RWPE2 (cell line): ENCODE data around the gene AKAP7.

ENCODE experiments used
- ATAC-seq: fragments of 200-7000 bp; cut with Tn5 transposase; 3 replicates; pipeline ENCODE4 v1.9.1; 2021; ENCODE audit warnings: low read depth
- DNase-seq: peaks from one replicate; pipeline ENCODE4 v3.0.0-alpha.2; 2020; ENCODE audit warnings: low spot score
- H3K27ac ChIP-seq: fragments of 450-650 bp; 2 replicates; pipeline ENCODE4 v1.5.1; 2017; ENCODE audit warnings: mild to moderate bottlenecking; ENCODE audit not compliant: poor library complexity, severe bottlenecking
- H3K27me3 ChIP-seq: fragments of 250-450 bp; sonication (Bioruptor Pico); 2 replicates; pipeline ENCODE4 v1.5.1; 2021; ENCODE audit warnings: mild to moderate bottlenecking, moderate library complexity; ENCODE audit not compliant: insufficient read depth, poor library complexity, severe bottlenecking
- H3K36me3 ChIP-seq: fragments of 250-450 bp; sonication (Bioruptor Pico); 2 replicates; pipeline ENCODE4 v1.5.1; 2020; ENCODE audit warnings: low read depth, mild to moderate bottlenecking, moderate library complexity
- H3K4me1 ChIP-seq: fragments of 250-450 bp; sonication (Bioruptor Pico); 2 replicates; pipeline ENCODE4 v1.5.1; 2021; ENCODE audit warnings: mild to moderate bottlenecking, moderate library complexity; ENCODE audit not compliant: insufficient read depth, poor library complexity, severe bottlenecking
- H3K4me3 ChIP-seq: fragments of 250-450 bp; sonication (Bioruptor Pico); 2 replicates; pipeline ENCODE4 v1.5.1; 2021; ENCODE audit warnings: mild to moderate bottlenecking, moderate library complexity; ENCODE audit not compliant: severe bottlenecking
- H3K9me3 ChIP-seq: fragments of 250-450 bp; sonication (Bioruptor Pico); 2 replicates; pipeline ENCODE4 v1.5.1; 2021; ENCODE audit warnings: mild to moderate bottlenecking, moderate library complexity; ENCODE audit not compliant: severe bottlenecking
- TF ChIP-seq, protein P1 (sequence below): fragments of 450-650 bp; IDR thresholded peaks from one replicate; pipeline ENCODE4 v1.5.1; 2017; ENCODE audit warnings: mild to moderate bottlenecking, moderate library complexity; ENCODE audit not compliant: poor library complexity, severe bottlenecking

AKAP7 gene

DNA sequence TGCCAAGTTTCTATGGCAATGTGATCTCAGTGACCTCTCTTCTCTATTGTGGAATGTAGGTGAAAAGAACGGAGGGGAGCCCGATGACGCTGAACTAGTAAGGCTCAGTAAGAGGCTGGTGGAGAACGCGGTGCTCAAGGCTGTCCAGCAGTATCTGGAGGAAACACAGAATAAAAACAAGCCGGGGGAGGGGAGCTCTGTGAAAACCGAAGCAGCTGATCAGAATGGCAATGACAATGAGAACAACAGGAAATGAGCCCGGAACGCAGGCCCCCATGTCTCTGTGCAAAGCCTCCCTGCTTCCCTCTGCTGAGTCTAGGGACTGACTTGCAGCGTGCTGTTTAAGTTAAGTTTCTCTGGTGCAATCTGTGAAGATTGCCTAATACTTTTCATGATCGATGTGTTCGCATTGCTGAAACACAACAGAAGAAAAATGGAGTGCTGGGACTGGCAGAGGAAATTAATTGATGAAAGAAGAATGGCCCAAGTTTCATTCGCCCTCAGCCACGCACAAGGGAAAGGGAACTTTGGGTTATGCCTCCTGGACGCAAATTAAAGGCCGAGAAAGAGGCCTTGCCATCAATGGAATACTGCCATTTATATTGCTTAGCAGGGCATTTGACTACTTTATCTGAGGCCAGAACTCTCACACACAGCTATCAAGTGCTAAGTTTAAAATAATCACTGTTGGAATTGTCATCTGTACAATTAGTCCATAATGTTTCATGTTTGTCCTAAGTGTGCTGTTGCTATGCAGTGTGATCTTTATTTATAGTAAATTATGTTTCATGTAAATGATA, 146.4 kb downstream of the AKAP7 start:
- Histone ChIP-seq H3K4me1 (no peaks in the 10 kb centered on the region), H3K4me3 (no peak overlapping the region), H3K9me3 (no peaks in the 10 kb centered on the region), H3K27ac (no peak overlapping the region), H3K36me3 (no peaks in the 10 kb centered on the region), H3K27me3 (no peaks in the 10 kb centered on the region)
- no peak for ATAC-seq
- no peak for DNase-seq
- TF ChIP-seq, protein P1, sequence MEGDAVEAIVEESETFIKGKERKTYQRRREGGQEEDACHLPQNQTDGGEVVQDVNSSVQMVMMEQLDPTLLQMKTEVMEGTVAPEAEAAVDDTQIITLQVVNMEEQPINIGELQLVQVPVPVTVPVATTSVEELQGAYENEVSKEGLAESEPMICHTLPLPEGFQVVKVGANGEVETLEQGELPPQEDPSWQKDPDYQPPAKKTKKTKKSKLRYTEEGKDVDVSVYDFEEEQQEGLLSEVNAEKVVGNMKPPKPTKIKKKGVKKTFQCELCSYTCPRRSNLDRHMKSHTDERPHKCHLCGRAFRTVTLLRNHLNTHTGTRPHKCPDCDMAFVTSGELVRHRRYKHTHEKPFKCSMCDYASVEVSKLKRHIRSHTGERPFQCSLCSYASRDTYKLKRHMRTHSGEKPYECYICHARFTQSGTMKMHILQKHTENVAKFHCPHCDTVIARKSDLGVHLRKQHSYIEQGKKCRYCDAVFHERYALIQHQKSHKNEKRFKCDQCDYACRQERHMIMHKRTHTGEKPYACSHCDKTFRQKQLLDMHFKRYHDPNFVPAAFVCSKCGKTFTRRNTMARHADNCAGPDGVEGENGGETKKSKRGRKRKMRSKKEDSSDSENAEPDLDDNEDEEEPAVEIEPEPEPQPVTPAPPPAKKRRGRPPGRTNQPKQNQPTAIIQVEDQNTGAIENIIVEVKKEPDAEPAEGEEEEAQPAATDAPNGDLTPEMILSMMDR: no peak

DNA sequence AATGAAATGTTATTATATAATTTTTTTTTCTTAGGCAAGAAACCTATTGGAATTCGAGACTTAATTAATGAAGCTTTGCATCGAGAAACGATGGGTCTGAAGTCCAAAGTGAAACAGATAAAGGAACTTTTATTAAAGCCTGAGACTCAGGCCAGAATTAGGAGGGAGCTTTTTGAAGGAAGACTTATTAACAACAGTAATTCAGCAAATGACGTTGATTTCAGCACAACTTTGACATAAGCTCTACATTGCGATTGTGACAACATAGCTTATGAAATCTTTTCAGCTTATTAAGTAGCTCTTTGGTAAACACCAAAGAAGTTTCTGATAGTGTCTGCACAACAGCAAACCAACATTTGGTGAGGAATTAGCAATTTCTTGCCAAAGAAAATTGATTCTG, 147.1 kb downstream of the AKAP7 start:
- DNase-seq (no peak), ATAC-seq (no peak)
- no peak overlapping the region for H3K4me3 ChIP-seq
- TF ChIP-seq, protein P1: no peak
- H3K27ac ChIP-seq: no peak overlapping the region
- H3K4me1 ChIP-seq: no peaks in the 10 kb centered on the region
- no peaks in the 10 kb centered on the region for H3K9me3 ChIP-seq
- no peaks in the 10 kb centered on the region for H3K27me3 ChIP-seq
- H3K36me3 ChIP-seq: no peaks in the 10 kb centered on the region

DNA sequence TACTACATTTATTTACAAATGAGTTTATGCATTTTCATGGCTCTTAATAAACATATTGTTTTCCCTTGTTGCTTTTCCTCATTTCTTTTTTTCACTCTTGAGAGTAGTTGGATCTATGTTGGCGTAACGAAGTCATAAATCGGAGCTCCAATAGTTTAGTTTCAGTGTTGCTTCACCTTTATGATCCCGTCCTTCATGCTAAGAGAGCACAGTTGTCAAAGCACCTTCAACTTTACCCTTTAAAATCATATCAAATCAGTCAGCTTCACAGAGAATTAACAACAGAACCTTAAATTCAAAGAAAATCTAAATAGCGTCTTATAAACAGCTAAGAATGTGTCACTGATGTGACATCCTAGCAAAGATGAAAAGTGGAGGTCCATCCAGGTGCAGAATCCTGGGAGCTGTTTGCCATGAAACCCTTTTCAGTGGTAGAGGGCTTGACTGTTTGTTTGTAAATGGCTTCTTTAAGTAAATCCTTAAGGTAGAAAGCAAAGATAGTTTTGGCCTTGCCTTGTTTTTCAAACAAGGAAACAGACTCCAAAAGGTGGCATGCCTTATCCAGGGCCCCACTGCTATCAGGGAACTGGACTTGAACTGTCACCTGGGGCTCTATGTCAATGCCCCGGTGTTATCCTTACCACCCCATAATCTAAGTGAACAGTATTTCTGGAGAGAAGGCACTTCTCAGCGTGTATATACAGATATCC, 148.4 kb downstream of the AKAP7 start:
- H3K27ac ChIP-seq: no peak overlapping the region
- H3K4me1 ChIP-seq: no peaks in the 10 kb centered on the region
- no peak for DNase-seq
- H3K27me3 ChIP-seq: no peaks in the 10 kb centered on the region
- no peak overlapping the region for H3K4me3 ChIP-seq
- no peaks in the 10 kb centered on the region for H3K36me3 ChIP-seq
- ATAC-seq: no peak
- TF ChIP-seq, protein P1: no peak
- no peaks in the 10 kb centered on the region for H3K9me3 ChIP-seq

DNA sequence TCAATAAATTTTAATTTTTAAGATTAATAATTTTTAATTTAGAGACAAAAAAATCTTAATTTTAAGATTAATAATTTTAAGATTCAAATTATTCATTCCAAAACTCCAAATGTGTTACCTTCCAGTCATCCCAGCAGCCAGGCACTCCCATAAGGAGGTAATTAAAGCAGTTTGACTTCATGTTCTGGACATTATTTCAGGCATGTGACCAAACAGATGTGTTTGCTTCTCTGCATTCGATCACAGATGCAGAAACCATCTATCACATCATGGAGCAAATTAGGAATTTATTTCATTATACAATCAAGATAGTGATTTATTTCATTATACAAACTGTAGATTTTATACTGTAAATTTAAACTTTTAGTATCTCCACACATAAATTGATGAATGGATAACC, 150.3 kb downstream of the AKAP7 start:
- no peaks in the 10 kb centered on the region for H3K36me3 ChIP-seq
- ATAC-seq (no peak), DNase-seq (no peak)
- no peak overlapping the region for H3K4me3 ChIP-seq
- H3K27me3 ChIP-seq: no peaks in the 10 kb centered on the region
- H3K27ac ChIP-seq: no peak overlapping the region
- TF ChIP-seq, protein P1: no peak
- H3K4me1 ChIP-seq: no peaks in the 10 kb centered on the region
- H3K9me3 ChIP-seq: no peaks in the 10 kb centered on the region
